Tongue (tissue), 2 donors: Measurements from ENCODE around the gene ROBO1. TPM values are rescaled to one million over a fixed set of nuclear protein-coding genes. Genes with fewer than 3 reads are reported as not detected.
A peak's percentile ranks its signal among the peaks of the same experiment; 100 is the strongest.
"Not testable (repeated sequence)": the region's sequence is repeated elsewhere in the genome, so short reads cannot be mapped to it uniquely, and the experiment has no call there.

Experiments
- DNase-seq: peaks from one replicate; pipeline ENCODE4 v3.0.0-alpha.2; 2015
- total RNA-seq: library from RNA; depleted of rRNA; stranded (reverse); fragments of >200 nt; gene quantifications from one replicate; pipeline ENCODE4 v1.2.3, GENCODE V29; 2014

The ROBO1 gene
- total RNA-seq, 1 donor from 2014 or later, result 79.3 TPM

GRCh38 chr3:79367066-79367465, 400.7 kb downstream of the ROBO1 start:
- no peak for DNase-seq

DNA sequence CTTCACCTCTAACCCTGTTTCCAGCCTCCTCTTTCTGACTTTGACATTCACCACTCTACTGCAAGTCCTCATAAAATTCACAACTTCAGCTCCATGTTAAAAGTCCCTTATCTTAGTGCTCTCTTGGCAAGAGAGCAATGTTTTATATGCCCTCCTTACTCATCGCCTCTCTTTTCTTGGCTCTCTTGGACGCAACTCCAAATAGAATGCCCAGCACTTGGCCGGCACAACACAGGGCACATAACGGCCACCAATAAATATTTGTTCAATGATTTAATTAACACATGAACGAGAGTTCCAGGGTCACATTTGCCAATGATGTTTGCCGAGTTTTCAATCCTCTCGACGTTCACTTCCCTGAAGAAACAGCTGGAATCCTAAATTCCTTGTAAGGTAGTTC, 401.4 kb downstream of the ROBO1 start:
- no peak for DNase-seq

DNA sequence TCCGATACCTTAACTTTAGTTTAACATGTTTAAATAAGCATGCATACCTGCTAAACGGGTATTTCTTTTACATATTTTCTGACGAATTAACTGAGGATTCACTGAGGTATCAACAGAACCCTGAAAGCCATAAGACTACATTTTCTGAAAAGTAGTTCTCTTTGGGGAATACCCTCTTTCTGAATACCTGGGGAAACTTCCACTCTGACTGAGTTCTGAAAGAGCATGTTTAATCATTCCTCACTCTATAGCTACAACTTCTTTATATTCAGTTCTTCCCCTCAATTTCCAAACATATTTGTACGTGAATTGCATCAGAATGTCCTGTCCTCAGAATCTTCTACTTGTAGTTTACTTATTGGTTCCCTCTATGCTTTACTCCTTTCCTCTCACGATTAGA, 403.0 kb downstream of the ROBO1 start:
- DNase-seq, result no peak

DNA sequence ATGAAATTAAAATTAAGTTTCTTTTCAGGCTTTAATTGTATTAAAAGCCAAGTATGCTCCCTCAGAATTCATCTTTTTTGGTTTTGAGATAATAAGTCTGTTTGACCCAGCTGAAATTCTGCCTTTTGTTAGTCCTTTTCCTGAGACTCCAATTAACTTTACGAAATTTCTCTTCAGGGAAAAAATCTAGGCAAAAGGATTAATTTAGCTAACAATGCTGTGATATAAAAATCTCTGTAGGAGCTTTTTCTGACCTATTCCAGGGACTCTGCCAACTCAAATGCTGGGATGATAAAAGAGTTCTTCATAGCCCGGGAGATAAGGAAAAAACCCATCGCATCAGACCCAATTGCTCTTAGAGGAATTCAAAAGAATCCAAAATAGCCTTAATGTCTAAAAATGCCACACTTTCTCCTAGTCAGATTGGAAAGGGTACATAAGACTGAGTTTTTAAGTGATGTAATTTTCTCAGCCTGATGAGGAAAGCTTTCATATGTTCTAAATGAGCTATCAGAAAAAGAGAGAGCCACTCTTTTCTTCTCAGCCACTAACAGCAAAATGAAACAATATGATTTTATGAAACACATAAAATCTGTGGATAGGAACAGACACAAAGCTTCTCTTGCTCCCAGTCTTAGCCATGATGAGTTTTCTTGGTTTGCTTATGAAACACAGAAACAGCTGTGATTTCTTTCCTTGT, 405.1 kb downstream of the ROBO1 start:
- DNase-seq, result no peak

DNA sequence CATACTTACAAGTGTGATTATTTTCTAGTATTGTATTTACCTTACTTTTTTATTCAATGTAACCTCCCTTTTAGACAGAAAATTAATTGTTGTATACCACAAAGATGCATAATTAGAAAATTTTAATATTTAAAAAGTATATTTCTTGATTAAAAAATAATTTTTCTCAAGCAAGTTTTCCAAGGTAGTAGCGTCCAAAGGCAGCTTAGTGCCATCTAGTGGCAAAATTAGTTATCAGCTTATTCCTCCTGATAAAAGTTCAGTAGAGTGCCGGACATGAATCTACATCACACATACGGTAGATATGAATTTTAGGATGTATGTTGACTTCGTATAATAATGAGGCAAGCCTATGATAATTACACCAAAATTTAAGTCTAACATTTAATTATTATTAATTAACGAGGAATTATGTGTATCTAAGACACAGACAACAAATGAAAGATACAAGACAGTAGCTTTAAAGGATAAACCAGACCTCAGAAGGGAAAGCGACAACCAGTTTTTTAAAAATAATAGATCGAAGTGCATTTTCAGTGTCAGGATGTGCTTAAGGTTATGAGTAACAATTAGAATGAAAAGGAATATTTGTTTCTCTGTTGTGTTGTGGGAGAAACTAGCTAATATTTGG, 405.9 kb downstream of the ROBO1 start:
- peak; percentile 75 for DNase-seq

DNA sequence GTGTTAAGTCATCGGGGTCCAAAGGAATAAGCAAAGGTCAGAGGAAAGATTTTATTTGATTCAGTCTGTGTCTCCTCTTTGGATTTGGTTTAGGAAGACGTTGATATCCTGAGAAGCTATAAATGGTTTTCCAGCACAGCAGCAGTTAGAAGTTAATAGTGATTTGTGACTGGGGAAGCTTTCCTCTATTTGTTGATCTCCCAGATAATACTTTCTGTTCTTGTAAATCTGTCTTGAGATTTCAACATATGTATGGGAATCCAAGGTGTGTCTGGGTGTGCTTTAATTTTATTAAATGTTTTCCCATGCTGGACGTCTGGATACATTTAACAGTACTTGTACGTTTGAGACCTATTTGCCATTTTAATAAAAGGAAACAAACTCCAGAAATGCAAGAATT, 409.5 kb downstream of the ROBO1 start:
- DNase-seq, result no peak

DNA sequence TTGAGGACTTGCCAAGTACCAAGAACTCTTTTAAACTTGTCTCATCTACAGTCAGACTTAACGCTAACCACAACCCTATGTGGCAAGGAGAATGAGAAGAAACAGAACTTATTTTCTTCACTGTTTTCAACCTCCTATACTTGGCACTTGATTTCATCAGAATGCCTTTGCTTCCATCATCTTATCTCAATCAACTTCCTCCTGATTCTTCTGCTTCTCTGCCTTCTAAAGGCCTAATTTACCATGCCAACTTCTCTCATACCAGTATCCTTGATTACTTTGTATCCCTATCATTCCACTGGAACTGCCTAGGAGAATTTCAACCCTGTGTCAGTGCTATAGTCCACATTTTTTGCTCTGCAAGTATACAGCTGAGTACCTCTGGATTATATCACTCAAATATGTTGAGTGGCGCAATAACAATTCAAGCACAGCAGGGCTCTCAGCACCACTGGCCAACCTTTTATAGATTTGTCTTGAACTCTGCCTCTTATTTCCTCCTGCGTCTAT, 413.6 kb downstream of the ROBO1 start:
- no peak for DNase-seq

GRCh38 chr3:79351699-79352098, 416.1 kb downstream of the ROBO1 start:
- peak; percentile 41 for DNase-seq

- DNase-seq, result no peak
Measured at GRCh38 chr3:79344876-79345871, 422.6 kb downstream of the ROBO1 start.

DNA sequence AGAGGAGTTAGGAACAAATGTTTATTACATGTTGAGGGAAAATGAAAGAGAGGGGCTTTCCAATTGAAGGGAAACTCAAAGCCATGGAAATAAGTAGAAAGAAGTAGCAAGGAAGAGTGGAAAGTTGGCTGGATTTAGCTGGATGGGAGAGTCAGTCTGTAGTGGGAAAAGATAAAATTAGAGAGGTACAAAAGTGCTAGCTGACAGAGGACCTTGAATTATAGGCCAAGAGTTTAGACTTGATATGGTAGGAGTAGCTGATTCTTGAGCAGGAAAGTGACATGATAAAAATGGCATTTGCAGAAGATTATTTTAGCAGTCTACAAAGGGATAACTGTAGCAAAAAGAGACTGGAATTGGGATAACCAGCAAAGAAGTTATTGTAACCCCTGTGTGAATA, 425.8 kb downstream of the ROBO1 start:
- DNase-seq, result no peak

GRCh38 chr3:79339846-79340245, 428.0 kb downstream of the ROBO1 start:
- DNase-seq, result no peak

- no peak for DNase-seq
Measured at GRCh38 chr3:79337798-79338197, 430.0 kb downstream of the ROBO1 start.

DNA sequence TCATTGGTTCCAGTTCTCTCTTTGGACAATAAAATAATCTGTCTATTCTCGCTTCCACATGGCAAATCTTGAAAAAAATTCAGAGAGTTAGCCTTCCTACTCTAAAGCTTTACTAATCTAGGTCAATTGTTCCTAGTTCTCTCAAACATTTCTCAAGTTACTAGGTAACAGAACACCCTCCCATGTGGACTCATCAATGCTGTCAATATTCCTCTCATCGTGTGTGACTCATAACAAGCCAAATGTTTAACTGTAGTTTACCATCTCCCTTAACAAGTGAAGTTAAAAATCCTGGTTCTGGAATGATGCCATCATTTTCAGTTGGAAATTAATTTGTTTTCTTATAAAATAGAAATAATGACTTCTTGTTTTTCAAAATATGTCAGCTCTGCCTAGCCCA, 438.6 kb downstream of the ROBO1 start:
- no peak for DNase-seq

GRCh38 chr3:79326642-79327041, 441.2 kb downstream of the ROBO1 start:
- DNase-seq, result no peak

DNA sequence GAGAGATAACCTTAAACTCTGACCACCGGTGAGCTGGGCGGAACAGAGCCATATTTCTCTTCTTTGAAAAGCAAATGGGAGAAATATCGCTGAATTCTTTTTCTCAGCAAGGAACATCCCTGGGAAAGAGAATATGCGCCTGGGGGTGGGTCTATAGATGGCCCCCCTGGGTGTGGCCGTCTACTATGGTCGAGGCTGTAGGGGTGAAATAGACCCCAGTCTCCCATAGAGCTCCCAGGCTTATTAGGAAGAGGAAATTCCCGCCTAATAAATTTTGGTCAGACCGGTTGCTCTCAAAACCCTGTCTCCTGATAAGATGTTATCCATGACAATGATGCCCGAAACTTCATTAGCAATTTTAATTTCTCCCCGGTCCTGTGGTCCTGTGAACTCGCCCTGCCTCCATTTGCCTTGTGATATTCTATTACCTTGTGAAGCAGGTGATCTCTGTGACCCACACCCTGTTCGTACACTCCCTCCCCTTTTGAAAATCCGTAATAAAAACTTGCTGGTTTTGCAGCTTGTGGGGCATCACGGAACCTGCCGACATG, 441.9 kb downstream of the ROBO1 start:
- not testable (repeated sequence) for DNase-seq

DNA sequence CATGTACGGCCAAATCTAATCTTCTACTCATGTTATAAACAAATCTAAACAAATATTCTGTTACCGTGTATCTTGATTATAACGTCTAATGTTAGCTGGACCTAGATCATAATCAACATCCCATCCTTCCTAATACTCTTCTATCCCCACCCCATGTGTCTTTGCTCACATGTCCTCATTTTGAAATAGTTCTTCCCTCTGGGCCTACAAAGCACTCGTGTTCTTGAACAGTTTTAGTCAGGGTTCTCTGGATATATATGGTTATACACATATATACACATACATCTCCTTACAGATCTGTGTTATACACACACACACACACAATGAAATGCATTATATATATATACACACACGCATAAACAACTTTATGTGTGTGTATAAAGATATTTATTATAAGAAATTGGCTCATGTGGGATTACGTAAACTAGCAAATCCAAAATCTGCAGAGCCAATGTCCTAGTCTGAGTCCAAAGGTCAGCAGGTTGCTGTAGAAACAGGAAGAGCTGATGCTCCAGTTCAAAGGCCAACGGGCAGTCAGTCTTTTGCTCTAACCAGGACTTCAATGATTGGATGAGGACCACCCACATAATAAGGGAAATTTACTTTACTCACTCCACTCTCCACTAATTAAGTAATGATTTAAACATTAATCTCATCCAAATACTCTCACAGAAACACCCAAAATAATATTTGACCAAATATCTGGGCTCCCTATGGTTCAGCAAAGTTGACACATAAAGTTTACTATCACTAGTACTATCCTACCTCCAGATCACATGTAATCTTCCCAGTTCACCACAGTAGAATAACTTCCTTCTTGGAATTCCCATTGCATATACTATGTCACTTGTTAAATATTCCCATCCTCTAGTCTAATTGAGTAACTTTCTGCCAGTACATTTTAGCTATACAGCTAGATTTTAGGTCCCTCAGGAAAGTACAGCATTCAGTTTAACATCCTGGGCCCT, 450.0 kb downstream of the ROBO1 start:
- DNase-seq, result no peak

GRCh38 chr3:79314962-79315361, 452.8 kb downstream of the ROBO1 start:
- no peak for DNase-seq

- DNase-seq, result peak; percentile 37
Measured at GRCh38 chr3:79314544-79314943, 453.3 kb downstream of the ROBO1 start.

- no peak for DNase-seq
Measured at GRCh38 chr3:79310016-79310415, 457.8 kb downstream of the ROBO1 start.

- peak; percentile 28 for DNase-seq
Measured at GRCh38 chr3:79306934-79307570, 460.7 kb downstream of the ROBO1 start.
